ENCODE results near the gene LRBA.

LRBA gene

GRCh38 chr4:150583287-150584110, 431.6 kb downstream of the LRBA start:
- Histone ChIP-seq H3K4me2 (ENCODE audit: low read depth, low read length) (no peak overlapping the region), H3K79me2 (ENCODE audit: low read length) (no peaks in the 10 kb centered on the region), H3F3A (ENCODE audit: insufficient read depth, low read length) (no peaks in the 10 kb centered on the region), H3K27ac (ENCODE audit: low read length) (no peak overlapping the region), H3K9ac (ENCODE audit: low read length) (no peak overlapping the region), H3K9me3 (replicated peaks; ENCODE audit: insufficient read depth, low read length) (no peaks in the 10 kb centered on the region), H3K36me3 (replicated peaks; ENCODE audit: insufficient read depth, low read length) (no peaks in the 10 kb centered on the region; the same call in 1 of the 2 replicates), H3K4me3 (ENCODE audit: low read length) (no peak overlapping the region), H3K9me2 (replicated peaks; ENCODE audit: insufficient read depth, low read length) (no peaks in the 10 kb centered on the region), H2AFZ (ENCODE audit: low read length) (no peak overlapping the region), H3K4me1 (ENCODE audit: low read length) (no peaks in the 10 kb centered on the region), H3K27me3 (replicated peaks; ENCODE audit: insufficient read depth, low read length) (no peaks in the 10 kb centered on the region), H4K20me1 (ENCODE audit: insufficient read depth, low read length) (no peaks in the 10 kb centered on the region)
- no peak for DNase-seq
- TF ChIP-seq EZH2phosphoT487 (IDR thresholded peaks at IDR 0.05; ENCODE audit: low read length) (no peak), EZH2 (optimal IDR thresholded peaks at IDR 0.05; ENCODE audit: low read depth, low read length) (no peak)
- TF ChIP-seq, protein P1, sequence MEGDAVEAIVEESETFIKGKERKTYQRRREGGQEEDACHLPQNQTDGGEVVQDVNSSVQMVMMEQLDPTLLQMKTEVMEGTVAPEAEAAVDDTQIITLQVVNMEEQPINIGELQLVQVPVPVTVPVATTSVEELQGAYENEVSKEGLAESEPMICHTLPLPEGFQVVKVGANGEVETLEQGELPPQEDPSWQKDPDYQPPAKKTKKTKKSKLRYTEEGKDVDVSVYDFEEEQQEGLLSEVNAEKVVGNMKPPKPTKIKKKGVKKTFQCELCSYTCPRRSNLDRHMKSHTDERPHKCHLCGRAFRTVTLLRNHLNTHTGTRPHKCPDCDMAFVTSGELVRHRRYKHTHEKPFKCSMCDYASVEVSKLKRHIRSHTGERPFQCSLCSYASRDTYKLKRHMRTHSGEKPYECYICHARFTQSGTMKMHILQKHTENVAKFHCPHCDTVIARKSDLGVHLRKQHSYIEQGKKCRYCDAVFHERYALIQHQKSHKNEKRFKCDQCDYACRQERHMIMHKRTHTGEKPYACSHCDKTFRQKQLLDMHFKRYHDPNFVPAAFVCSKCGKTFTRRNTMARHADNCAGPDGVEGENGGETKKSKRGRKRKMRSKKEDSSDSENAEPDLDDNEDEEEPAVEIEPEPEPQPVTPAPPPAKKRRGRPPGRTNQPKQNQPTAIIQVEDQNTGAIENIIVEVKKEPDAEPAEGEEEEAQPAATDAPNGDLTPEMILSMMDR (IDR thresholded peaks at IDR 0.05; ENCODE audit: low read length): no peak

DNA sequence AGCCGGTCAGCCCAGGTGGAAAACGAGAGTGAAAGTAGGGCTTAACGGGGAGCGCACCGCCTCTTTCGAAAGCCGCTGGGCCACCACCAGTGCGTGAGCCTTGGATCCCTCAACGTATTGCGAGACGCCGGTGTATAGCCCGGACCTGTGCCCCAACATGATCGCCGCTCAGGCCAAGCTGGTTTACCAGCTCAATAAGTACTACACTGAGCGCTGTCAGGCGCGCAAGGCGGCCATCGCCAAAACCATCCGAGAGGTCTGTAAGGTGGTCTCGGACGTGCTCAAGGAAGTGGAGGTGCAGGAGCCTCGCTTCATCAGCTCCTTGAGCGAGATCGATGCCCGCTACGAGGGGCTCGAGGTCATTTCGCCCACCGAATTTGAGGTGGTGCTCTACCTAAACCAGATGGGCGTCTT, 432.2 kb downstream of the LRBA start:
- Histone ChIP-seq H3K9ac (ENCODE audit: low read length) (no peak overlapping the region), H3K79me2 (ENCODE audit: low read length) (no peaks in the 10 kb centered on the region), H3K9me3 (replicated peaks; ENCODE audit: insufficient read depth, low read length) (no peaks in the 10 kb centered on the region), H3K4me2 (ENCODE audit: low read depth, low read length) (no peak overlapping the region), H3K27ac (ENCODE audit: low read length) (no peak overlapping the region), H3K36me3 (replicated peaks; ENCODE audit: insufficient read depth, low read length) (no peaks in the 10 kb centered on the region; the same call in 1 of the 2 replicates), H4K20me1 (ENCODE audit: insufficient read depth, low read length) (no peaks in the 10 kb centered on the region), H3K4me1 (ENCODE audit: low read length) (no peaks in the 10 kb centered on the region), H3K9me2 (replicated peaks; ENCODE audit: insufficient read depth, low read length) (no peaks in the 10 kb centered on the region), H2AFZ (ENCODE audit: low read length) (no peak overlapping the region), H3F3A (ENCODE audit: insufficient read depth, low read length) (no peaks in the 10 kb centered on the region), H3K27me3 (replicated peaks; ENCODE audit: insufficient read depth, low read length) (no peaks in the 10 kb centered on the region), H3K4me3 (ENCODE audit: low read length) (no peak overlapping the region)
- DNase-seq: no peak
- TF ChIP-seq, protein P1 (IDR thresholded peaks at IDR 0.05; ENCODE audit: low read length): no peak
- TF ChIP-seq EZH2 (optimal IDR thresholded peaks at IDR 0.05; ENCODE audit: low read depth, low read length) (no peak), EZH2phosphoT487 (IDR thresholded peaks at IDR 0.05; ENCODE audit: low read length) (no peak)

GRCh38 chr4:150582146-150582872, 432.8 kb downstream of the LRBA start, which contains the start of gene MAB21L2:
Gene MAB21L2, plus strand, starts transcription at chr4:150582151. Its CDS starts 879 bp downstream, at chr4:150583030.
- Histone ChIP-seq H3K9ac (ENCODE audit: low read length) (no peak within 1 kb of the TSS), H3K4me1 (ENCODE audit: low read length) (no peaks in the 10 kb centered on the region), H3K27me3 (replicated peaks; ENCODE audit: insufficient read depth, low read length) (no peaks in the 10 kb centered on the region), H3K9me3 (replicated peaks; ENCODE audit: insufficient read depth, low read length) (no peaks in the 10 kb centered on the region), H3K79me2 (ENCODE audit: low read length) (no peaks in the 10 kb centered on the region), H3F3A (ENCODE audit: insufficient read depth, low read length) (no peaks in the 10 kb centered on the region), H3K27ac (ENCODE audit: low read length) (no peak within 1 kb of the TSS), H3K9me2 (replicated peaks; ENCODE audit: insufficient read depth, low read length) (no peaks in the 10 kb centered on the region), H3K36me3 (replicated peaks; ENCODE audit: insufficient read depth, low read length) (no peaks in the 10 kb centered on the region; the same call in 1 of the 2 replicates), H4K20me1 (ENCODE audit: insufficient read depth, low read length) (no peaks in the 10 kb centered on the region), H3K4me2 (ENCODE audit: low read depth, low read length) (no peak within 1 kb of the TSS), H3K4me3 (ENCODE audit: low read length) (no peak within 1 kb of the TSS), H2AFZ (ENCODE audit: low read length) (no peak within 1 kb of the TSS)
- no peak for TF ChIP-seq EZH2phosphoT487 (IDR thresholded peaks at IDR 0.05; ENCODE audit: low read length)
- no peak for TF ChIP-seq EZH2 (optimal IDR thresholded peaks at IDR 0.05; ENCODE audit: low read depth, low read length)
- TF ChIP-seq, protein P1 (IDR thresholded peaks at IDR 0.05; ENCODE audit: low read length): no peak
- no peak for DNase-seq

Measured in MM.1S (cell line).